NCI-H2107 treated with DMSO at 0.1 percent for 48 hours (cell line): ENCODE results near the gene MICA.
"Not testable (repeated sequence)": the region's sequence is repeated elsewhere in the genome, so short reads cannot be mapped to it uniquely, and the experiment has no call there.

Experiments used
- DNase-seq: peaks from one replicate; lab custom pipeline; 2025; ENCODE audit not compliant: unreplicated experiment; lab: John Stamatoyannopoulos, UW

Gene MICA

GRCh38 chr6:31407699-31408098, 4.3 kb downstream of the MICA start:
- no peak for DNase-seq

- DNase-seq = no peak
These were observed 9.1 kb downstream of the MICA start for GRCh38 chr6:31412506-31412905.

GRCh38 chr6:31414148-31414770, 10.9 kb downstream of the MICA start:
- DNase-seq = not testable (repeated sequence)

- DNase-seq = no peak
These were observed 11.4 kb downstream of the MICA start for GRCh38 chr6:31414771-31415265.

- no peak for DNase-seq
These were observed 13.1 kb downstream of the MICA start for GRCh38 chr6:31416394-31417014.

- DNase-seq = no peak
These were observed 14.9 kb downstream of the MICA start for GRCh38 chr6:31418251-31418650.

- DNase-seq = no peak
These were observed 16.4 kb downstream of the MICA start for GRCh38 chr6:31419842-31420241.

GRCh38 chr6:31420546-31420945, 17.2 kb downstream of the MICA start:
- no peak for DNase-seq

GRCh38 chr6:31422587-31422986, 19.2 kb downstream of the MICA start:
- DNase-seq = no peak

- DNase-seq = no peak
These were observed 20.2 kb downstream of the MICA start for GRCh38 chr6:31423550-31423949.

GRCh38 chr6:31426395-31427354, 23.3 kb downstream of the MICA start:
- no peak for DNase-seq

- DNase-seq = no peak
These were observed 27.1 kb downstream of the MICA start for GRCh38 chr6:31430449-31430848.

- DNase-seq = not testable (repeated sequence)
These were observed 31.7 kb downstream of the MICA start for GRCh38 chr6:31435051-31435450.

GRCh38 chr6:31438222-31438621, 34.8 kb downstream of the MICA start:
- DNase-seq = no peak

GRCh38 chr6:31438677-31439076, 35.3 kb downstream of the MICA start:
- no peak for DNase-seq

- DNase-seq = no peak
These were observed 38.2 kb downstream of the MICA start for GRCh38 chr6:31441365-31442267.

GRCh38 chr6:31446481-31446880, 43.1 kb downstream of the MICA start:
- DNase-seq = no peak

GRCh38 chr6:31446999-31447789, 43.8 kb downstream of the MICA start:
- not testable (repeated sequence) for DNase-seq

- no peak for DNase-seq
These were observed 47.4 kb downstream of the MICA start for GRCh38 chr6:31450751-31451150.

- no peak for DNase-seq
These were observed 49.5 kb downstream of the MICA start for GRCh38 chr6:31452859-31453258.
